GM23248 (cell line): ENCODE measurements around the gene MAP3K5. TPM values are rescaled to one million over a fixed set of nuclear protein-coding genes. Genes with fewer than 3 reads are reported as not detected.

Source experiments
- DNase-seq: peaks from one replicate; pipeline ENCODE4 v3.0.0-alpha.2; 2015
- H2AFZ ChIP-seq: fragments of 200-600 bp; sonication (generic); 2 replicates; pipeline ENCODE4 v1.6.1; 2016; ENCODE audit warnings: antibody characterized with exemption
- H3F3A ChIP-seq: fragments of 200-600 bp; sonication (generic); 2 replicates; pipeline ENCODE4 v1.6.1; 2016; ENCODE audit warnings: mild to moderate bottlenecking, antibody characterized with exemption, mixed run types; ENCODE audit not compliant: insufficient read depth
- H3K27ac ChIP-seq: fragments of 200-600 bp; sonication (generic); 2 replicates; pipeline ENCODE4 v1.5.1; 2016; ENCODE audit warnings: mild to moderate bottlenecking
- H3K27me3 ChIP-seq: fragments of 200-600 bp; sonication (generic); replicated peaks from 2 replicates; pipeline ENCODE4 v1.6.1; 2016; ENCODE audit warnings: mild to moderate bottlenecking; ENCODE audit not compliant: insufficient read depth
- H3K36me3 ChIP-seq: fragments of 200-600 bp; sonication (generic); 2 replicates; pipeline ENCODE4 v1.6.1; 2016; ENCODE audit warnings: low read depth, mild to moderate bottlenecking
- H3K4me1 ChIP-seq: fragments of 200-600 bp; sonication (generic); 2 replicates; pipeline ENCODE4 v1.6.1; 2016; ENCODE audit warnings: mild to moderate bottlenecking; ENCODE audit not compliant: insufficient read depth
- H3K4me2 ChIP-seq: fragments of 200-600 bp; sonication (generic); one replicate; pipeline ENCODE4 v1.6.1; 2016; ENCODE audit warnings: mild to moderate bottlenecking; ENCODE audit not compliant: unreplicated experiment
- H3K4me3 ChIP-seq: fragments of 200-600 bp; sonication (generic); 2 replicates; pipeline ENCODE4 v1.5.1; 2016; ENCODE audit warnings: mild to moderate bottlenecking
- H3K79me2 ChIP-seq: fragments of 200-600 bp; sonication (generic); 2 replicates; pipeline ENCODE4 v1.6.1; 2016; ENCODE audit warnings: mild to moderate bottlenecking; ENCODE audit not compliant: insufficient read depth
- H3K9ac ChIP-seq: fragments of 200-600 bp; sonication (generic); 2 replicates; pipeline ENCODE4 v1.6.1; 2016; ENCODE audit warnings: mild to moderate bottlenecking
- H3K9me2 ChIP-seq: fragments of 200-600 bp; sonication (generic); 2 replicates; pipeline ENCODE4 v1.6.1; 2016; ENCODE audit warnings: mixed run types, mild to moderate bottlenecking, moderate library complexity; ENCODE audit not compliant: insufficient read depth
- H3K9me3 ChIP-seq: fragments of 200-600 bp; sonication (generic); one replicate; pipeline ENCODE4 v1.6.1; 2017; ENCODE audit warnings: low read depth
- H4K20me1 ChIP-seq: fragments of 200-600 bp; sonication (generic); 2 replicates; pipeline ENCODE4 v1.6.0; 2016; ENCODE audit not compliant: insufficient read depth
- EZH2 ChIP-seq: fragments of 200-600 bp; sonication (generic); IDR thresholded peaks from 2 replicates; pipeline ENCODE4 v1.6.1; 2018; ENCODE audit warnings: antibody characterized with exemption, mild to moderate bottlenecking; ENCODE audit not compliant: insufficient read depth, poor library complexity, severe bottlenecking
- EZH2phosphoT487 ChIP-seq: fragments of 200-600 bp; sonication (generic); IDR thresholded peaks from 2 replicates; pipeline ENCODE4 v1.6.1; 2018; ENCODE audit warnings: antibody characterized with exemption, moderate library complexity, mild to moderate bottlenecking, low read depth; ENCODE audit not compliant: insufficient read depth
- WGBS, 2 experiments: methylation state at CpG; one replicate each; pipeline ENCODE4 v1.1.6; 2015 to 2017; ENCODE audit warnings: low lambda C conversion rate in 2 of 2, low coverage in 1 of 2; ENCODE audit errors: missing lambda C conversion rate in 2 of 2; 5-methylcytosine and 5-hydroxymethylcytosine counted together
- in situ Hi-C: fragments of 300-500 bp; cut with MboI; formaldehyde crosslinking; loops from 2 replicates; pipeline ENCODE4 v1.15.0; 2020
- polyA plus RNA-seq: library from polyadenylated mRNA; unstranded; fragments of >200 nt; fragmentation: Nextera tagmentation; extraction: Ambion mirVana; gene quantifications from 2 replicates; pipeline ENCODE4 v1.2.1, GENCODE V29; 2016
- total RNA-seq: library from RNA; depleted of rRNA; stranded (reverse); fragments of >200 nt; shearing (Covaris generic); gene quantifications from 2 replicates; pipeline ENCODE4 v1.2.3, GENCODE V29; 2014

The MAP3K5 gene
- total and polyA plus RNA-seq, 2 experiments from 2014 or later, result 1.4 to 4.1 TPM

DNA sequence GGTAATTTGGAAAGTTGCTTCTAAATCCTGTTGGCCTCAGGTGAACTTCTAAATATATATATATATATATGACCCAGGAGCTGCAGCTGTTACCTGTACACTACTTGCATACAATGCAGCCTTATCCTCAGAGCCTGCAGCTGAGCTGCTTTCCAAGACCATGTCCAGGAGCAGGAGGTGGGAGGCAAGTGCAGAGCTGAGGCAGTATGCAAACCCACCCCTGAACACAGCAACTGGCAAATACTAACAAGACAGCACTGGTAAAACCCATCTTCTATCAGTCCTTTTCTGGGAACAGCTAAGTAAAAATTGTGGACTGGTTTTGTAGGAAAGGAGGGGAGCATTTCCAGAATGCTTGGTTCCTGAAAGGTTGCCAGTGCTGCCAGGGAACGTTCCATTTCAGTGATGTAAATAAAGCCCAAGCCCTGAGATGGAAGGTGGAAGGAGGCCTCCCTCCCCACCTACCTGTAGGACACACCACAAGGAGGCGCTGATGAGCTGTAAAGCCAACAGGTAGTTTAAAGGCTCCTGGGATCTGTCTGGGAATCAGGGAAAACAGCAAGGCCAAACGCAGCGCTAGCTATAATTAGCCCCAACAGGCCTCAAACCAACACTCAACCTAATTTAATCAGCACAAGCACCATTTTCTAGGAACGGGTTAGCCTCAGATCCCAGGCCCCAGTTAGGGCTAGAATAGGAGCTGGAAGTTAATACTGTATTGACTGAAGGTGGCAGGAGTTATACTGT, 148.3 kb downstream of the MAP3K5 start:
- H3K36me3 ChIP-seq, result no peaks in the 10 kb centered on the region
- in situ Hi-C loops, result loop anchor here (10.0 kb wide), 1 partner anchor 141 kb away; no protein-coding TSS in a partner anchor
- no peaks in the 10 kb centered on the region for H3K27me3 ChIP-seq
- H3K4me2 ChIP-seq, result no peak overlapping the region
- H3K9me3 ChIP-seq, result no peaks in the 10 kb centered on the region
- peaks cover 26% of the 10 kb centered on the region for H3F3A ChIP-seq
- H3K79me2 ChIP-seq, result no peaks in the 10 kb centered on the region
- TF ChIP-seq EZH2 (no peak), EZH2phosphoT487 (no peak)
- 31 to 38% methylated on average over 5 of the region's 5 CpGs for WGBS, 2 experiments
- H3K4me3 ChIP-seq, result no peak overlapping the region
- no peaks in the 10 kb centered on the region for H4K20me1 ChIP-seq
- DNase-seq, result peak; percentile 70
- no peak overlapping the region for H3K27ac ChIP-seq
- H3K9ac ChIP-seq, result no peak overlapping the region
- no peaks in the 10 kb centered on the region for H3K9me2 ChIP-seq
- 0 out of 2 replicates have a peak overlapping the region, but pooled peaks have one; percentile 9 for H2AFZ ChIP-seq
- H3K4me1 ChIP-seq, result peaks cover 30% of the 10 kb centered on the region

DNA sequence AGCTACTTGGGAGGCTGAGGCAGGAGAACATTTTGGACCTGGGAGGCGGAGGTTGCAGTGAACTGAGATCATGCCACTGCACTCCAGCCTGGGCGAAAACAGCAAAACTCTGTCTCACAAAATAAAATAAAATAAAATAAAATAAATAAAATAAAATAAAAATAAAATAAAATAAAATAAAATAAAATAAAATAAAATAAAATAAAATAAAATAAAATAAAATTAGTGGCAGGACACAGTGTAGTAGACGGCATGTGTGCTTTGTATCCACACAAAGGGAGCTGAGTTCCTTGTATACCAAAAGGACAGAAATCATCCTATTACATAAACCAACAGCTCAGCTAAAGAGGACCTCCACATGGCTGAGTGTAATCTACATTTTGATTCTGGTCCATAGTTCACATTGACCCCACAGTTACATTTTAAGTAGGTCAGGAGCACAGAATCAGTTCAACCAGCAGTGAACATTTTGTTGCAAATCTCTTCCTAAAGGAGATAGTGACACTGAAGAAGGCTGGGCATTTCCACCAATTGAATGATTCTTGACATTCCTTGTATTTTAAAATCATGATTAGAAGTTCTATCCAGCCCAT, 150.3 kb downstream of the MAP3K5 start:
- WGBS, 2 experiments, result 96% methylated on average over 3 of the region's 3 CpGs
- H3K36me3 ChIP-seq, result no peaks in the 10 kb centered on the region
- no peaks in the 10 kb centered on the region for H3K9me3 ChIP-seq
- no peak for TF ChIP-seq EZH2
- TF ChIP-seq EZH2phosphoT487, result no peak
- no peak for DNase-seq
- no peak overlapping the region for H2AFZ ChIP-seq
- no peak overlapping the region for H3K4me2 ChIP-seq
- no peaks in the 10 kb centered on the region for H3K79me2 ChIP-seq
- H3K9ac ChIP-seq, result no peak overlapping the region
- peaks cover 28% of the 10 kb centered on the region for H3K4me1 ChIP-seq
- no peaks in the 10 kb centered on the region for H4K20me1 ChIP-seq
- H3F3A ChIP-seq, result peaks cover 23% of the 10 kb centered on the region
- H3K4me3 ChIP-seq, result no peak overlapping the region
- in situ Hi-C loops, result loop anchor here (10.0 kb wide), 1 partner anchor 143 kb away; no protein-coding TSS in a partner anchor
- no peak overlapping the region for H3K27ac ChIP-seq
- H3K9me2 ChIP-seq, result no peaks in the 10 kb centered on the region
- H3K27me3 ChIP-seq, result no peaks in the 10 kb centered on the region

- peak overlapping the region; percentile 44 for H3K27ac ChIP-seq
- no peak for DNase-seq
- H2AFZ ChIP-seq, result no peak overlapping the region
- no peak overlapping the region for H3K4me3 ChIP-seq
- no peaks in the 10 kb centered on the region for H3K9me2 ChIP-seq
- no peaks in the 10 kb centered on the region for H3K36me3 ChIP-seq
- H3F3A ChIP-seq, result peaks cover 15% of the 10 kb centered on the region
- H3K9me3 ChIP-seq, result no peaks in the 10 kb centered on the region
- no peaks in the 10 kb centered on the region for H3K79me2 ChIP-seq
- H3K27me3 ChIP-seq, result no peaks in the 10 kb centered on the region
- peaks cover 20% of the 10 kb centered on the region for H3K4me1 ChIP-seq
- H3K9ac ChIP-seq, result peak overlapping the region; percentile 16; the same call in 1 of the 2 replicates
- H4K20me1 ChIP-seq, result no peaks in the 10 kb centered on the region
- TF ChIP-seq EZH2, result no peak
- TF ChIP-seq EZH2phosphoT487, result no peak
- H3K4me2 ChIP-seq, result peak overlapping the region; percentile 9
- in situ Hi-C loops, result loop anchor here (10.0 kb wide), 1 partner anchor 144 kb away; no protein-coding TSS in a partner anchor
- 96 to 99% methylated on average over 3 of the region's 3 CpGs for WGBS, 2 experiments
Measured at GRCh38 chr6:136641166-136641565, 151.1 kb downstream of the MAP3K5 start.

DNA sequence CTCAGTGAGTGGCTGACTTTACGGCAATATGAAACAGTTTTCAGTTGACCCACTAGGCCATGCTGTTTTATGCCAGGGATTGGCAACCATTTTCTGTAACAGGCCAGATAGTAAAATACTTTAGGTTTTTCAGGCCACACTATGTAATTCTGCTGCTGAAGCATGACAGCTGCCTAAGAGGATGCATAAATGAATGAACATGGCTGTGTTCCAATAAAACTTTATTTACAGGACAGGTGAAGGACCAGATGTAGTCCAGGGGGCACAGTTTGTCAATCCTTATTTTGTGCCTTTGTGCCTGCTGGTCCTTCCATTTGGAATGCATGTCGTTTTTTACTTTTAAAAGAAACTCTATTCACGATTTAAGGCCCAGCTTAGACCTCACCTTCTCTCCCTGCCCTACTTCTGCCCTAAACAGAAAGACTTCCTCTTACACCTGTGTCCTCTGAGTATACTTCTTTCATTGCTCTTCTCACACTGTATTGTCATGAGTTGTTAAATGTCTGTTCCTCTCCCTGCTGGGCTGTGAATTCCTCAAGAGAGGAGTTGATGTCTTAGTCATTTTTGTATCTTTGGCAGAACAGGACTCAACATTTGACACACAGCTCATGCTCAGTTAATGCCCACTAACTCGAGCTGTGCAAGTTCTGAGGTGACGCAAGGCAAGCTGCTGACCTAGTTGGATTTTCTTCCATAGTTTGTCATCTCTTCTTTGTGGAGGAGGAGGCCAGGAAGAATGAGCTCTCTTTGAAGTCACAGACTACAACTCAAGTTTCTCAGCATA, 152.0 kb downstream of the MAP3K5 start:
- Histone ChIP-seq H3K9me2 (no peaks in the 10 kb centered on the region), H3K27ac (peak overlapping the region; percentile 44), H3K4me2 (no peak overlapping the region), H3K36me3 (no peaks in the 10 kb centered on the region), H3K79me2 (no peaks in the 10 kb centered on the region), H3K4me3 (no peak overlapping the region), H3F3A (peaks cover 13% of the 10 kb centered on the region), H3K9me3 (no peaks in the 10 kb centered on the region), H3K27me3 (no peaks in the 10 kb centered on the region), H3K9ac (peak overlapping the region; percentile 16; the same call in 1 of the 2 replicates), H3K4me1 (peaks cover 15% of the 10 kb centered on the region), H2AFZ (no peak overlapping the region), H4K20me1 (no peaks in the 10 kb centered on the region)
- in situ Hi-C loops, result loop anchor here (10.0 kb wide), 1 partner anchor 144 kb away; no protein-coding TSS in a partner anchor
- WGBS, 2 experiments, result 54 to 59% methylated on average over 5 of the region's 5 CpGs
- DNase-seq, result peak; percentile 94
- TF ChIP-seq EZH2 (no peak), EZH2phosphoT487 (no peak)
